A549 (cell line): ENCODE data around the gene TEDC1. TPM values are rescaled to one million over a fixed set of nuclear protein-coding genes. Genes with fewer than 3 reads are reported as not detected.

Experiments used
- ATAC-seq, 2 experiments: fragments of 200-7000 bp in 1 of 2; fragments of >200 bp in 1 of 2; cut with Nextera tagmentation in 1 of 2; cut with Tn5 transposase in 1 of 2; 3 replicates each; pipeline versions ENCODE4 v1.8.0 to v1.9.1; 2018 to 2020; ENCODE audit warnings: mild to moderate bottlenecking in 1 of 2, moderate library complexity in 1 of 2
- CTCF ChIA-PET: fragments of 300-600 bp; sonication (Branson Sonifier 250); formaldehyde crosslinking; extraction: SDS; loops from one replicate; lab custom pipeline; 2021; ENCODE audit warnings: antibody characterized with exemption, inconsistent platforms; lab: Yijun Ruan, JAX
- POLR2A ChIA-PET: fragments of 350-600 bp; formaldehyde crosslinking; extraction: SDS; loops from one replicate; lab custom pipeline; 2021; ENCODE audit warnings: antibody characterized with exemption, inconsistent platforms; lab: Yijun Ruan, JAX
- DNase-seq, 2 experiments: peaks; one replicate each; pipeline versions ENCODE4 v3.0.0 to v3.0.0-alpha.2; 2011 to 2016; ENCODE audit warnings: low read depth in 1 of 2, low spot score in 1 of 2
- FAIRE-seq: peaks from 2 replicates; lab custom pipeline; 2011; peaks lifted over from hg19 to GRCh38; lab: Jason Lieb, UNC
- H3K27ac ChIP-seq, 2 experiments: fragments of >200 bp; sonication (Bioruptor Twin); formaldehyde crosslinking; 3 replicates each; pipeline ENCODE4 v1.5.1; 2016 to 2017
- H3K4me1 ChIP-seq: fragments of >200 bp; sonication (Bioruptor Twin); formaldehyde crosslinking; 3 replicates; pipeline ENCODE4 v1.6.1; 2016
- H3K4me2 ChIP-seq: fragments of >200 bp; sonication (Bioruptor Twin); formaldehyde crosslinking; 3 replicates; pipeline ENCODE4 v1.6.1; 2016
- H3K4me3 ChIP-seq: fragments of >200 bp; sonication (Bioruptor Twin); formaldehyde crosslinking; 3 replicates; pipeline ENCODE4 v1.5.1; 2016
- H3K9me3 ChIP-seq: fragments of >200 bp; sonication (Bioruptor Twin); formaldehyde crosslinking; 3 replicates; pipeline ENCODE4 v1.6.1; 2016
- CBX8 ChIP-seq: fragments of 200-600 bp; sonication (generic); IDR thresholded peaks from 2 replicates; pipeline ENCODE4 v1.6.1; 2016
- CHD4 ChIP-seq: fragments of 200-600 bp; sonication (generic); IDR thresholded peaks from 2 replicates; pipeline ENCODE4 v1.6.1; 2016; ENCODE audit warnings: antibody characterized with exemption, mild to moderate bottlenecking, borderline replicate concordance
- E2F6 ChIP-seq: IDR thresholded peaks from 2 replicates; pipeline ENCODE4 v1.6.1; 2012; ENCODE audit warnings: low read depth, borderline replicate concordance
- EHF ChIP-seq: fragments of 250-450 bp; sonication (Bioruptor Pico); IDR thresholded peaks from 2 replicates; pipeline ENCODE4 v1.5.0; 2020; ENCODE audit warnings: mild to moderate bottlenecking
- EHMT2 ChIP-seq: fragments of 200-600 bp; sonication (generic); IDR thresholded peaks from 2 replicates; pipeline ENCODE4 v1.6.1; 2016; ENCODE audit warnings: antibody characterized with exemption, low read depth, mild to moderate bottlenecking, moderate library complexity
- EP300 ChIP-seq, 2 experiments: fragments of >200 bp; sonication (Bioruptor Twin); formaldehyde crosslinking; IDR thresholded peaks; 2 replicates in 1 of 2; 3 replicates in 1 of 2; pipeline ENCODE4 v1.6.1; 2016 to 2017
- FOXS1 ChIP-seq: fragments of 250-450 bp; sonication (Bioruptor Pico); IDR thresholded peaks from 2 replicates; pipeline ENCODE4 v1.5.0; 2020; ENCODE audit warnings: mild to moderate bottlenecking, moderate library complexity
- GATA3 ChIP-seq: IDR thresholded peaks from 2 replicates; pipeline ENCODE4 v1.6.1; 2012; ENCODE audit warnings: borderline replicate concordance
- HEYL ChIP-seq: fragments of 250-450 bp; sonication (Bioruptor Pico); IDR thresholded peaks from 2 replicates; pipeline ENCODE4 v1.8.0; 2021; ENCODE audit warnings: mild to moderate bottlenecking, moderate library complexity
- HOXB13 ChIP-seq: fragments of 250-450 bp; sonication (Bioruptor Pico); IDR thresholded peaks from 2 replicates; pipeline ENCODE4 v1.5.0; 2020; ENCODE audit warnings: low read depth, mild to moderate bottlenecking, moderate library complexity
- KDM1A ChIP-seq: fragments of 200-600 bp; sonication (generic); IDR thresholded peaks from 2 replicates; pipeline ENCODE4 v1.6.1; 2016; ENCODE audit warnings: low read depth, mild to moderate bottlenecking
- KDM5A ChIP-seq: fragments of 200-600 bp; sonication (generic); IDR thresholded peaks from 2 replicates; pipeline ENCODE4 v1.6.1; 2016; ENCODE audit warnings: antibody characterized with exemption, mild to moderate bottlenecking
- MAFK ChIP-seq: fragments of 450-650 bp; IDR thresholded peaks from 2 replicates; pipeline ENCODE4 v1.6.1; 2014; ENCODE audit not compliant: partially characterized antibody
- MAZ ChIP-seq: fragments of 150-350 bp; IDR thresholded peaks from 2 replicates; pipeline ENCODE4 v1.6.1; 2014; ENCODE audit warnings: antibody characterized with exemption, low read depth, low read length, borderline replicate concordance
- MYC ChIP-seq: IDR thresholded peaks from 2 replicates; pipeline ENCODE4 v1.6.1; 2012; ENCODE audit warnings: mild to moderate bottlenecking, inconsistent platforms, low read length, improper control_type of control experiment, borderline replicate concordance
- NFE2L2 ChIP-seq: fragments of 150-350 bp; conservative IDR thresholded peaks from 2 replicates; pipeline ENCODE4 v1.6.1; 2014; ENCODE audit warnings: low read length
- NPAS2 ChIP-seq: fragments of 250-450 bp; sonication (Bioruptor Pico); IDR thresholded peaks from 2 replicates; pipeline ENCODE4 v1.8.0; 2022; ENCODE audit warnings: mild to moderate bottlenecking, moderate library complexity, borderline replicate concordance
- PBX3 ChIP-seq: IDR thresholded peaks from 2 replicates; pipeline ENCODE4 v1.6.1; 2012
- RAD21 ChIP-seq, 2 experiments: fragments of >200 bp in 1 of 2; sonication (Bioruptor Twin) in 1 of 2; formaldehyde crosslinking in 1 of 2; IDR thresholded peaks in 1 of 2; conservative IDR thresholded peaks in 1 of 2; 2 replicates in 1 of 2; 3 replicates in 1 of 2; pipeline ENCODE4 v1.6.1; 2012 to 2018; ENCODE audit warnings: inconsistent platforms in 1 of 2
- RARB ChIP-seq: fragments of 250-450 bp; sonication (Bioruptor Pico); IDR thresholded peaks from 2 replicates; pipeline ENCODE4 v1.8.0; 2021; ENCODE audit warnings: mild to moderate bottlenecking, moderate library complexity
- RCOR1 ChIP-seq: fragments of 150-350 bp; IDR thresholded peaks from 2 replicates; pipeline ENCODE4 v1.6.1; 2014; ENCODE audit warnings: antibody characterized with exemption, low read length, low read depth
- SMC3 ChIP-seq: fragments of >200 bp; sonication (Bioruptor Twin); formaldehyde crosslinking; IDR thresholded peaks from 3 replicates; pipeline ENCODE4 v1.6.1; 2018; ENCODE audit warnings: inconsistent platforms
- SREBF2 ChIP-seq: fragments of 450-650 bp; IDR thresholded peaks from 2 replicates; pipeline ENCODE4 v1.6.1; 2014; ENCODE audit warnings: mild to moderate bottlenecking, moderate library complexity
- TP53 ChIP-seq: fragments of 250-450 bp; sonication (Bioruptor Pico); IDR thresholded peaks from 2 replicates; pipeline ENCODE4 v1.5.0; 2021; ENCODE audit warnings: mild to moderate bottlenecking, moderate library complexity
- ZC3H11A ChIP-seq: fragments of 450-650 bp; IDR thresholded peaks from 2 replicates; pipeline ENCODE4 v1.6.1; 2014; ENCODE audit warnings: antibody characterized with exemption, mild to moderate bottlenecking
- ZSCAN20 ChIP-seq: fragments of 250-450 bp; sonication (Bioruptor Pico); IDR thresholded peaks from 2 replicates; pipeline ENCODE4 v1.8.0; 2022; ENCODE audit warnings: mild to moderate bottlenecking, moderate library complexity
- WGBS: methylation state at CpG from one replicate; pipeline ENCODE4 v1.1.6; 2017; ENCODE audit errors: missing lambda C conversion rate; 5-methylcytosine and 5-hydroxymethylcytosine counted together
- polyA plus RNA-seq, 4 experiments: library from polyadenylated mRNA; depleted of rRNA in 3 of 4; stranded (reverse); fragments of >200 nt; fragmentation: RNase III in 1 of 4; extraction: RNeasy Plus Mini Kit Qiagen cat#74134 plus additional on column Dnase treatment in 1 of 4; gene quantifications; 2 replicates in 3 of 4; 3 replicates in 1 of 4; pipeline ENCODE4 v1.2.3, GENCODE V29; 2011 to 2017
- TF ChIP-seq, protein P1 (sequence below): fragments of >200 bp; sonication (Bioruptor Twin); formaldehyde crosslinking; IDR thresholded peaks from 2 replicates; pipeline ENCODE4 v1.6.1; 2016
- TF ChIP-seq, protein P2 (sequence below): fragments of >200 bp; sonication (Bioruptor Twin); formaldehyde crosslinking; IDR thresholded peaks from 3 replicates; pipeline ENCODE4 v1.5.1; 2016
- TF ChIP-seq, protein P3 (sequence below): IDR thresholded peaks from 2 replicates; pipeline ENCODE4 v1.6.1; 2012
- TF ChIP-seq, protein P4 (sequence below): fragments of 150-350 bp; IDR thresholded peaks from 2 replicates; pipeline ENCODE4 v1.6.1; 2014; ENCODE audit warnings: low read depth, mild to moderate bottlenecking, low read length

Gene TEDC1
- polyA plus RNA-seq, 2 of the 4 experiments (the other 2 are of a cell fraction): 12.7 to 39.6 TPM

DNA sequence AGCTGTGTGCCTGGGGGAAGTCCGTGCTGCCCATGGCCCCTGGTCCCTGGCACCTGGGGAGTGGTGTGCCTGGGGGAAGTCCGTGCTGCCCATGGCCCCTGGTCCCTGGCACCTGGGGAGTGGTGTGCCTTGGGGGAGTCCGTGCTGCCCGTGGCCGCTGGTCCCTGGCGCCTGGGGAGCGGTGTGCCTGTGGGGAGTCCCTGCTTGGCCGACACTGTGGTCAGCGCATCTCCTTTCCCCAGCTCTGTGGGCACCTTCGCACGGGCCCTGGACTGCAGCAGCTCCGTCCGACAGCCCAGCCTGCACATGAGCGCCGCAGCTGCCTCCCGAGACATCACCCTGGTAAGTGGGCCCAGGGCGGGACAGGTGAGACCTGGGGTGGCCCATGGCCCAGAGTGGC is 30.9 kb upstream of the TEDC1 start:
- Histone ChIP-seq H3K9me3 (no peaks in the 10 kb centered on the region), H3K4me3 (no peak overlapping the region), H3K4me1 (peaks cover 3% of the 10 kb centered on the region; the same call in 2 of the 3 replicates), H3K27ac (no peak overlapping the region), H3K4me2 (no peak overlapping the region)
- ATAC-seq (no peak), DNase-seq (no peak), FAIRE-seq (no peak)
- 92% methylated on average over 6 of the region's 17 CpGs for WGBS
- CTCF ChIA-PET: interaction anchor here (1.3 to 1.8 kb wide), 2 partner anchors 12 to 29 kb away, joined by 3 to 6 read pairs; no protein-coding TSS in a partner anchor
- TF ChIP-seq E2F6: no peak
- no peak for TF ChIP-seq RAD21 (conservative IDR thresholded peaks at IDR 0.05 in 1 of 2, IDR thresholded peaks at IDR 0.05 in 1 of 2)
- no peak for TF ChIP-seq CBX8
- TF ChIP-seq EHF (CRISPR knock-in tag): no peak
- TF ChIP-seq EHMT2: no peak
- TF ChIP-seq ZSCAN20 (CRISPR knock-in tag): no peak
- TF ChIP-seq GATA3: no peak
- no peak for TF ChIP-seq SMC3
- no peak for TF ChIP-seq CHD4
- no peak for TF ChIP-seq HEYL
- TF ChIP-seq KDM1A: no peak
- no peak for TF ChIP-seq MYC
- no peak for TF ChIP-seq NFE2L2
- no peak for TF ChIP-seq EP300 (IDR thresholded peaks at IDR 0.05)
- TF ChIP-seq NPAS2 (CRISPR knock-in tag): no peak
- no peak for TF ChIP-seq RCOR1
- TF ChIP-seq MAFK: no peak
- POLR2A ChIA-PET: no interaction called here

DNA sequence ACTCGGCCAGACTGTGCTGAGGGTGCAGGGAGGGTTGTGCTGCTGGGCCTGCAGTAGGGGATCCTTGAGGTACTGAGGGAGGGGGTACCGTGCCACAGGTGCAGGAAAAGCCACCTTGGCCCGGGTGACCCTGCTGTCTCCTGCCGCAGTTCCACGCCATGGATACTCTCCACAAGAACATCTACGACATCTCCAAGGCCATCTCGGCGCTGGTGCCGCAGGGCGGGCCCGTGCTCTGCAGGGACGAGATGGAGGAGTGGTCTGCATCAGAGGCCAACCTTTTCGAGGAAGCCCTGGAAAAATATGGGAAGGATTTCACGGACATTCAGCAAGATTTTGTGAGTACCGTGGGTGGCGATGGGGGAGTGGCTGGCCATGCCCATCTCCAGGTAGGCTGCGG is 30.4 kb upstream of the TEDC1 start:
- TF ChIP-seq MAZ (no peak), KDM1A (no peak), NFE2L2 (no peak)
- TF ChIP-seq, all 56 proteins: peak for 0
- Histone ChIP-seq H3K27ac (no peak overlapping the region), H3K4me2 (no peak overlapping the region), H3K9me3 (no peaks in the 10 kb centered on the region), H3K4me1 (peaks cover 8% of the 10 kb centered on the region), H3K4me3 (no peak overlapping the region)
- DNase-seq (no peak), FAIRE-seq (no peak), ATAC-seq (no peak)
- CTCF ChIA-PET: interaction anchor here (1.3 to 3.5 kb wide), 3 partner anchors 12 to 29 kb away, joined by 3 to 14 read pairs (median 6); no protein-coding TSS in a partner anchor
- WGBS: 89% methylated on average over 15 of the region's 17 CpGs
- POLR2A ChIA-PET: no interaction called here

DNA sequence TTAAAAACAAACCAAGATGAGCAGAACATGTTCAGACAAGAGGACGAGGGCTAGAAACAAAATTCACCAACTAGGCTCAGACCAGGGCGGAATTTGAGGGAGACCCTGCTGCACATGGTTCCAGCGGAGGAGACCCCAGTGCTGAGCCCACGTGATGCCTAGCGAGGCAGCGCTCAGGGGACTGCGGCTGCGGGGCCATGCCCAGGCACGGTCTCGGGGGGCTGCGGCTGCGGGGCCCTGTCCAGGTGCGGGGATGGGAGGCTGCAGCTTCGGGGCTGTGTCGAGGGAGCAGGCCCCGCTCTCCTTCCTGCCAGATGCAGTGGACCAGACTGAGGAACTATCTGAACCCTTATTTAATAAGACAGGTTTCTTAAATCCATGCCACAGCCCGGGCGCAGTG is 29.1 kb upstream of the TEDC1 start:
- no peak for FAIRE-seq
- H3K27ac ChIP-seq: no peak overlapping the region
- no peak overlapping the region for H3K4me2 ChIP-seq
- peaks cover 11% of the 10 kb centered on the region for H3K4me1 ChIP-seq
- 97% methylated on average over 15 of the region's 18 CpGs for WGBS
- DNase-seq: no peak
- ChIA-PET CTCF (interaction anchor here (1.8 to 3.5 kb wide), 2 partner anchors 19 to 28 kb away, joined by 6 to 14 read pairs; no protein-coding TSS in a partner anchor), POLR2A (no interaction called here)
- H3K4me3 ChIP-seq: no peak overlapping the region
- no peak for ATAC-seq
- TF ChIP-seq, protein P1, sequence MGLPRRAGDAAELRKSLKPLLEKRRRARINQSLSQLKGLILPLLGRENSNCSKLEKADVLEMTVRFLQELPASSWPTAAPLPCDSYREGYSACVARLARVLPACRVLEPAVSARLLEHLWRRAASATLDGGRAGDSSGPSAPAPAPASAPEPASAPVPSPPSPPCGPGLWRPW: no peak
- TF ChIP-seq KDM5A: no peak
- TF ChIP-seq PBX3: no peak
- TF ChIP-seq EP300 (IDR thresholded peaks at IDR 0.05): no peak
- TF ChIP-seq, protein P2, sequence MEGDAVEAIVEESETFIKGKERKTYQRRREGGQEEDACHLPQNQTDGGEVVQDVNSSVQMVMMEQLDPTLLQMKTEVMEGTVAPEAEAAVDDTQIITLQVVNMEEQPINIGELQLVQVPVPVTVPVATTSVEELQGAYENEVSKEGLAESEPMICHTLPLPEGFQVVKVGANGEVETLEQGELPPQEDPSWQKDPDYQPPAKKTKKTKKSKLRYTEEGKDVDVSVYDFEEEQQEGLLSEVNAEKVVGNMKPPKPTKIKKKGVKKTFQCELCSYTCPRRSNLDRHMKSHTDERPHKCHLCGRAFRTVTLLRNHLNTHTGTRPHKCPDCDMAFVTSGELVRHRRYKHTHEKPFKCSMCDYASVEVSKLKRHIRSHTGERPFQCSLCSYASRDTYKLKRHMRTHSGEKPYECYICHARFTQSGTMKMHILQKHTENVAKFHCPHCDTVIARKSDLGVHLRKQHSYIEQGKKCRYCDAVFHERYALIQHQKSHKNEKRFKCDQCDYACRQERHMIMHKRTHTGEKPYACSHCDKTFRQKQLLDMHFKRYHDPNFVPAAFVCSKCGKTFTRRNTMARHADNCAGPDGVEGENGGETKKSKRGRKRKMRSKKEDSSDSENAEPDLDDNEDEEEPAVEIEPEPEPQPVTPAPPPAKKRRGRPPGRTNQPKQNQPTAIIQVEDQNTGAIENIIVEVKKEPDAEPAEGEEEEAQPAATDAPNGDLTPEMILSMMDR: no peak
- TF ChIP-seq ZC3H11A: no peak
- TF ChIP-seq, protein P3, sequence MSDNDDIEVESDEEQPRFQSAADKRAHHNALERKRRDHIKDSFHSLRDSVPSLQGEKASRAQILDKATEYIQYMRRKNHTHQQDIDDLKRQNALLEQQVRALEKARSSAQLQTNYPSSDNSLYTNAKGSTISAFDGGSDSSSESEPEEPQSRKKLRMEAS: no peak
- no peak for TF ChIP-seq EHMT2
- TF ChIP-seq MYC: no peak
- TF ChIP-seq MAZ: no peak
- no peak for TF ChIP-seq RARB (CRISPR knock-in tag)
- no peak for TF ChIP-seq HOXB13 (CRISPR knock-in tag)
- TF ChIP-seq, protein P4, sequence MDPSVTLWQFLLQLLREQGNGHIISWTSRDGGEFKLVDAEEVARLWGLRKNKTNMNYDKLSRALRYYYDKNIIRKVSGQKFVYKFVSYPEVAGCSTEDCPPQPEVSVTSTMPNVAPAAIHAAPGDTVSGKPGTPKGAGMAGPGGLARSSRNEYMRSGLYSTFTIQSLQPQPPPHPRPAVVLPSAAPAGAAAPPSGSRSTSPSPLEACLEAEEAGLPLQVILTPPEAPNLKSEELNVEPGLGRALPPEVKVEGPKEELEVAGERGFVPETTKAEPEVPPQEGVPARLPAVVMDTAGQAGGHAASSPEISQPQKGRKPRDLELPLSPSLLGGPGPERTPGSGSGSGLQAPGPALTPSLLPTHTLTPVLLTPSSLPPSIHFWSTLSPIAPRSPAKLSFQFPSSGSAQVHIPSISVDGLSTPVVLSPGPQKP: no peak
- no peak for TF ChIP-seq TP53 (CRISPR knock-in tag)
- no peak for TF ChIP-seq RCOR1
- no peak for TF ChIP-seq SREBF2
- TF ChIP-seq FOXS1 (CRISPR knock-in tag): no peak
- H3K9me3 ChIP-seq: no peaks in the 10 kb centered on the region
